22Rv1 (cell line): ENCODE results near the gene ZNF831.

Experiments used
- H3K27ac ChIP-seq: fragments of 450-650 bp; 2 replicates; pipeline ENCODE4 v1.5.1; 2017
- ZFX ChIP-seq: fragments of 450-650 bp; IDR thresholded peaks from 2 replicates; pipeline ENCODE4 v1.6.1; 2017; ENCODE audit warnings: antibody characterized with exemption, borderline replicate concordance
- TF ChIP-seq, protein P1 (sequence below): fragments of 450-650 bp; IDR thresholded peaks from 2 replicates; pipeline ENCODE4 v1.5.1; 2017; ENCODE audit warnings: mild to moderate bottlenecking

ZNF831 gene

DNA sequence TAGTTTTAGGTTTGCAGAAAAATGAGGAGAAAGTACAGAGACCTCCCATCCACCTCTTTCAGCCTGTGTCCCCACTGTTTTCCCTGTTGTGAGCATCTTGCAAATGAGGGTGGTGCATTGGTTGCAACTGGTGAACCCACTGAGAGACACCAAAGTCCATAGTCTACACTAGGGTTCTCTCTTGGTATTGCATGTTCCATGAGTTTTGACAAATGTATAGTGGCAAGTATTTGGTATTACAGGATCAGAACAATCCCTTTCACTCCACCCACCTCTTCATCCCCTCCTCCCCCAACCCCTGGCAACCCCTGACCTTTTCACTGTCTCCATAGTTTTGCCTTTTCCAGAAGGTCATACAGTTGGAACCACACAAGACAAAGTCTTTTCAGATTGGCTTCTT is 20.1 kb downstream of the ZNF831 start:
- no peak overlapping the region for H3K27ac ChIP-seq
- TF ChIP-seq, protein P1, sequence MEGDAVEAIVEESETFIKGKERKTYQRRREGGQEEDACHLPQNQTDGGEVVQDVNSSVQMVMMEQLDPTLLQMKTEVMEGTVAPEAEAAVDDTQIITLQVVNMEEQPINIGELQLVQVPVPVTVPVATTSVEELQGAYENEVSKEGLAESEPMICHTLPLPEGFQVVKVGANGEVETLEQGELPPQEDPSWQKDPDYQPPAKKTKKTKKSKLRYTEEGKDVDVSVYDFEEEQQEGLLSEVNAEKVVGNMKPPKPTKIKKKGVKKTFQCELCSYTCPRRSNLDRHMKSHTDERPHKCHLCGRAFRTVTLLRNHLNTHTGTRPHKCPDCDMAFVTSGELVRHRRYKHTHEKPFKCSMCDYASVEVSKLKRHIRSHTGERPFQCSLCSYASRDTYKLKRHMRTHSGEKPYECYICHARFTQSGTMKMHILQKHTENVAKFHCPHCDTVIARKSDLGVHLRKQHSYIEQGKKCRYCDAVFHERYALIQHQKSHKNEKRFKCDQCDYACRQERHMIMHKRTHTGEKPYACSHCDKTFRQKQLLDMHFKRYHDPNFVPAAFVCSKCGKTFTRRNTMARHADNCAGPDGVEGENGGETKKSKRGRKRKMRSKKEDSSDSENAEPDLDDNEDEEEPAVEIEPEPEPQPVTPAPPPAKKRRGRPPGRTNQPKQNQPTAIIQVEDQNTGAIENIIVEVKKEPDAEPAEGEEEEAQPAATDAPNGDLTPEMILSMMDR: no peak
- no peak for TF ChIP-seq ZFX

DNA sequence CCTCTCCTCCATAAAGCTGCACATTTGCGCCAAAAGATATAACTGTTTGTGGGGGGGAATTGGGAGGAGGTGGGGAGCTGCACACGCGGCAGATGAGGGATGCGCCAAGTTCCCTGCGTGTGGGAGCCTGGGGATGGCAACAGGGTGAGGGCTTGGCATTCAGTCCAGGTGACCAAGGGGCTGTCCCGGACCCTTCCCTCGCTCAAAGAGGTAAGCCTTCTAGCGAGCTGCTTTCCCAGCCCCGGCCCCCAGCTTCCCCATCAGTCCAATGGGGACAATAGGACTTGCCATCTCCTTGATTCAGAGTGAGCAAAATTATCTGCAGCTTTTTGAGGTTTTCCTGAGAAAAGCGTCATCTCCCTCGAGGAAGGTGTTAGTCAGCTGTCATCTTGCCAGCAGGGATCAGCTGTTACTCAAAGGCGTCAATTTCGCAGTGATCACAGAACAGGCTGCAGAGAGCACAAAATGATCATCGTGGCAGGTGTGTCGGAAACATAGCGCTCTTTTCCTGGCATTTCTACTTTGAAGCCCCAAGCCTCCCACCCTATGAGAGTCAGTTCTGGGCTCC is 21.3 kb downstream of the ZNF831 start:
- no peak overlapping the region for H3K27ac ChIP-seq
- TF ChIP-seq, protein P1: no peak
- TF ChIP-seq ZFX: no peak

DNA sequence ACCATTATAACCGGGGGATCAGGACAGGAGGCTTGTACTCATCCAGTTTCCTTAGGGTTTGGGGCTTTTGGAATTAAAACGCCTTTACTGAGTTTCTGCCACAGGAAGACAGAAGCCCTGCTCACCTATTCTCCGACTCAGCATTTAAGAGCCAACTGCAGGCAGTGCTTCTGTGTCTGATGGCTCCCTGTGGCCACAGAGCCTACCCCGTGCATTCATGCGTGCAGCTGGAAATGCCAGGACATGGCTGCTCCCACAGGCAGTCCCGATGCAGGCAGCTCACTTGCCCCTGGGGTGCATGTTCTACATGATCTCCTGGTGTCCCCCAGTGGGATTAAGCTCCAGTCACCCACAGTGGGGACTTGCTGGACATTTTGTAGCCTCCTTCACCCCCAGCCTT is 22.2 kb downstream of the ZNF831 start:
- H3K27ac ChIP-seq: no peak overlapping the region
- TF ChIP-seq, protein P1: no peak
- TF ChIP-seq ZFX: no peak

DNA sequence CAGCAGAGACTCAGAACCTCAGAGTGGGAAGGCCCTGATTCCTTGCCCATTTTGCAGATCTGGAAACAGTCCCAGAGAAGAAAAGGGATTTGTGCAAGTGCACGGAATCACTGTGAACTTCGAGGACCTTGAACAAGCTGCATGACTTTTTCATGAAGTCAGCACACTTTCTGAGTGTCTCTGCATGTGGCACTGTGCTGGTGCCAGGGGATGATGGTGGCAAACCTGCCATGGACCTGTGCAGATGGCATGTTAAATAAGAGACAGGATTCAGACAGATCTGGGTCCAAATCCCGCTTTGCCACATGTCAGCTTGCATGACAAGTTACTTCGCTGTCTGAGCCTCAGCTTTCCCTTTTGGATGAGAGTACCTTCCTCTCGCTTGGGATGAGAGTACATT is 26.8 kb downstream of the ZNF831 start:
- no peak overlapping the region for H3K27ac ChIP-seq
- no peak for TF ChIP-seq ZFX
- TF ChIP-seq, protein P1: no peak

DNA sequence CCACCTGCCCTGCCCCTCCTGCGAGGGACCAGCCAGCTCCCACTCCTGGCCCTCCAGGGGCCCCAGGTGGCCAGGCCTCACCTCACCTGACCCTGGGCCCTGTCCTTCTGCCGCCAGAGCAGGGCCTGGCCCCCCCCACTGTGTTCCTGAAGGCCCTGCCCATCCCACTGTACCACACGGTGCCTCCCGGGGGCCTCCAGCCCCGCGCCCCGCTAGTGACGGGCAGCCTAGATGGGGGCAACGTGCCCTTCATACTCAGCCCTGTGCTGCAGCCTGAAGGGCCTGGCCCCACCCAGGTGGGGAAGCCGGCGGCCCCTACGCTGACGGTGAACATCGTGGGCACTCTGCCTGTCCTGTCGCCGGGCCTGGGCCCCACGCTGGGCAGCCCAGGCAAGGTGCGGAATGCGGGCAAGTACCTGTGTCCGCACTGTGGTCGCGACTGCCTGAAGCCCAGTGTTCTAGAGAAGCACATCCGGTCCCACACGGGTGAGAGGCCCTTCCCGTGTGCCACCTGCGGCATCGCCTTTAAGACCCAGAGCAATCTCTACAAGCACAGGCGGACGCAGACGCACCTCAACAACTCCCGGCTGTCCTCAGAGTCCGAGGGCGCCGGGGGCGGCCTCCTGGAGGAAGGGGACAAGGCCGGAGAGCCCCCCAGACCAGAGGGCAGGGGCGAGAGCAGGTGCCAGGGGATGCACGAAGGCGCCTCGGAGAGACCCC is 27.6 kb downstream of the ZNF831 start:
- H3K27ac ChIP-seq: no peak overlapping the region
- TF ChIP-seq ZFX: no peak
- TF ChIP-seq, protein P1: no peak

DNA sequence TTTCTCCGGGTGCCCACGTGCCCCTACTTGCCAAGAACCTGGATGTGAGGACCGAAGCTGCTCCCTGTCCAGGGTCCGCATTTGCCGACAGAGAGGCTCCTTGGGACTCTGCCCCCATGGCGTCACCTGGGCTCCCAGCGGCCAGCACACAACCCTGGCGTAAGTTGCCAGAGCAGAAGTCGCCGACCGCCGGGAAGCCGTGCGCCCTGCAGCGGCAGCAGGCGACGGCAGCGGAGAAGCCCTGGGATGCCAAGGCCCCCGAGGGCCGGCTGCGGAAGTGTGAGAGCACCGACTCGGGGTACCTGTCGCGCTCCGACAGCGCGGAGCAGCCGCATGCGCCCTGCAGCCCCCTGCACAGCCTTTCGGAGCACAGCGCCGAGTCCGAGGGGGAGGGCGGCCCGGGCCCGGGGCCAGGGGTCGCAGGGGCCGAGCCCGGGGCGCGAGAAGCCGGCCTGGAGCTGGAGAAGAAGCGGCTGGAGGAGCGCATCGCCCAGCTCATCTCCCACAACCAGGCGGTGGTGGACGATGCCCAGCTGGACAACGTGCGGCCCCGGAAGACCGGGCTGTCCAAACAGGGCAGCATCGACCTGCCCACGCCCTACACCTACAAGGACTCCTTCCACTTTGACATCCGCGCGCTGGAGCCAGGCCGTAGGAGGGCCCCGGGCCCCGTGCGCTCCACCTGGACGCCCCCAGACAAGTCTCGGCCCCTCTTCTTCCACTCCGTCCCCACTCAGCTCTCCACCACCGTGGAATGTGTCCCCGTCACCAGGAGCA is 28.3 kb downstream of the ZNF831 start:
- TF ChIP-seq, protein P1: no peak
- TF ChIP-seq ZFX: no peak
- no peak overlapping the region for H3K27ac ChIP-seq

DNA sequence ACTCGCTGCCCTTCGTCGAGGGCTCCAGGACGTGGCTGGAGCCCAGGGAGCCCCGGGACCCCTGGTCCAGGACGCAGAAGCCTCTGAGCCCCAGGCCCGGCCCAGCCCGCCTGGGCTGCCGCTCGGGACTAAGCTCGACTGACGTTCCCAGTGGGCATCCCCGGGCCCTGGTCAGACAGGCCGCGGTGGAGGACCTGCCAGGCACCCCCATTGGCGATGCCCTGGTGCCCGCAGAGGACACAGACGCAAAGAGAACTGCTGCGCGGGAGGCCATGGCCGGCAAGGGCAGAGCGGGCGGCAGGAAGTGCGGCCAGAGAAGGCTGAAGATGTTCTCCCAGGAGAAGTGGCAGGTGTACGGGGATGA is 28.9 kb downstream of the ZNF831 start:
- H3K27ac ChIP-seq: no peak overlapping the region
- TF ChIP-seq ZFX: no peak
- TF ChIP-seq, protein P1: no peak
